ENCODE data around the gene TNP2.
"Not testable (repeated sequence)": the region's sequence is repeated elsewhere in the genome, so short reads cannot be mapped to it uniquely, and the experiment has no call there.

The TNP2 gene

GRCh38 chr16:11307639-11308492 is 38.7 kb upstream of the TNP2 start:
- DNase-seq (ENCODE audit: low spot score), result no peak
- Mint-ChIP-seq H3K27ac (peak overlapping the region; percentile 70), H3K4me1 (ENCODE audit: low read depth) (peaks cover 36% of the 10 kb centered on the region), H3K9me3 (no peaks in the 10 kb centered on the region), H3K4me3 (no peak overlapping the region), H3K36me3 (ENCODE audit: low read depth) (no peaks in the 10 kb centered on the region), H3K27me3 (ENCODE audit: low read depth) (no peaks in the 10 kb centered on the region)

DNA sequence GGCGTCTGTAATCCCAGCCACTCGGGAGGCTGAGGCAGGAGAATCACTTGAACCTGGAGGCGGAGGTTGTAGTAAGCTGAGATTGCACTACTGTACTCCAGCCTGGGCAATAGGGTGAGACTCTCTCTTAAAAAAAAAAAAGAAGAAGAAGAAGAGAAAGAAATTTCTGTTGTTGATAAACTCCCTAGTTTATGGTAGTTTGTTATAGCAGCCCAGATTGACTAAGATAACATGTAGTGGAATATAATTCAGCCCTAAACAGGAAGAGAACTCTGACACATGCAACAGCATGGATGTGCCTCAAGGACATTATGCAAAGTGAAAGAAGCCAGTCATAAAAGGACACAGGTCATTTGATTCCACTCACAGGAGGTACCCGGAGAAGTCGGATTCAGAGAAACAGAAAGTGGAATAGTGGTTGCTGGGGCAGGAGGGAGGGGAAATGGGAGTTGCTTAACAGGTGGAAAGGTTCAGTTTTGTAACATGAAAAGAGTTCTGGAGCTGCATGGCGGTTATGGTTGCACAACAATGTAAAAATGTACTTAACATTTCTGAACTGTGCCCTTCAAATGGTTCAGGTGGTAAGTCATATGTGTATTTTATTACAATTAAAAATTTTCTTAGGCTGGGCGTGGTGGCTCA is 38.0 kb upstream of the TNP2 start:
- Mint-ChIP-seq H3K36me3 (ENCODE audit: low read depth) (no peaks in the 10 kb centered on the region), H3K27me3 (ENCODE audit: low read depth) (no peaks in the 10 kb centered on the region), H3K27ac (peak overlapping the region; percentile 64), H3K9me3 (no peaks in the 10 kb centered on the region), H3K4me1 (ENCODE audit: low read depth) (peaks cover 31% of the 10 kb centered on the region), H3K4me3 (no peak overlapping the region)
- no peak for DNase-seq (ENCODE audit: low spot score)

- Mint-ChIP-seq H3K4me1 (ENCODE audit: low read depth) (peaks cover 26% of the 10 kb centered on the region), H3K36me3 (ENCODE audit: low read depth) (no peaks in the 10 kb centered on the region), H3K27me3 (ENCODE audit: low read depth) (no peaks in the 10 kb centered on the region), H3K9me3 (no peaks in the 10 kb centered on the region), H3K27ac (no peak overlapping the region), H3K4me3 (no peak overlapping the region)
- no peak for DNase-seq (ENCODE audit: low spot score)
Measured at GRCh38 chr16:11306381-11306780, 37.3 kb upstream of the TNP2 start.

DNA sequence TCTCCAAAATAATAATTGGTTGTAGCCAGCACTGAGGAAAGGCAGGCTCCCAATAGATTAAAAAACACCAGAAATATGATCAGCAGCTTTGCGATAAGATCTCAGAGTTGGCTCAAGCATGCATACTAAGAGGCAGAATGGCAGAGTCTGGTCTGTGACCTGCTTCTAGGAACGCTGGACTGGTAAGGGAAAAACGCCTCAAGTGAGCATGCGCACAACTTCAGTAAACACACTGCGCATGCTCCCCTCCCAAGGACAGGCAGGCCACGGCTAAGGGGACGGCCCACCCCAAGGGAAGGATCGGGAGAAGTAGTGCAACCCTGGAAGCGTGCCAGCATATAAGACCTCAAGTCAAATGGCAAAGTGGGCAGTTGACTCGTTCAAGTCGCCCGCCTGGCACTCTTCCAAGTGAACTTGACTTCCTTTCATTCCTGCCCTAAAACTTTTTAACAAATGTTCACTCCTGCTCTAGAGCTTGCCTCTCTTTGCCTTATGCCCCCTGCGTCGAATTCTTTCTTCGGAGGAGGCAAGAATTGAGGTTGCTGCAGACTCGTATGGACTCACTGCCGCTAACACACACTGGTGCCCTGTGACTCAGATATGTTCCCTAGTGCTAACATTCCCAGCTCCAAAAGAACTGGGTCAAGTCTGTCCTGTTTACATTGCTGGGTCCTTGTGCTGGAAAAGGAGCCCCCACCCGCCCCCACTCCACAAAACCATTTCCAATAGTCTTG is 34.4 kb upstream of the TNP2 start:
- peaks cover 13% of the 10 kb centered on the region for H3K4me1 Mint-ChIP-seq (ENCODE audit: low read depth)
- DNase-seq (ENCODE audit: low spot score), result no peak
- H3K9me3 Mint-ChIP-seq, result no peaks in the 10 kb centered on the region
- H3K4me3 Mint-ChIP-seq, result no peak overlapping the region
- no peaks in the 10 kb centered on the region for H3K27me3 Mint-ChIP-seq (ENCODE audit: low read depth)
- no peak overlapping the region for H3K27ac Mint-ChIP-seq
- H3K36me3 Mint-ChIP-seq (ENCODE audit: low read depth), result no peaks in the 10 kb centered on the region

- peaks cover 16% of the 10 kb centered on the region for H3K4me1 Mint-ChIP-seq (ENCODE audit: low read depth)
- no peaks in the 10 kb centered on the region for H3K36me3 Mint-ChIP-seq (ENCODE audit: low read depth)
- H3K9me3 Mint-ChIP-seq, result no peaks in the 10 kb centered on the region
- no peak overlapping the region for H3K4me3 Mint-ChIP-seq
- H3K27ac Mint-ChIP-seq, result no peak overlapping the region
- DNase-seq (ENCODE audit: low spot score), result no peak
- H3K27me3 Mint-ChIP-seq (ENCODE audit: low read depth), result no peaks in the 10 kb centered on the region
Measured at GRCh38 chr16:11302977-11303376, 33.9 kb upstream of the TNP2 start.

DNA sequence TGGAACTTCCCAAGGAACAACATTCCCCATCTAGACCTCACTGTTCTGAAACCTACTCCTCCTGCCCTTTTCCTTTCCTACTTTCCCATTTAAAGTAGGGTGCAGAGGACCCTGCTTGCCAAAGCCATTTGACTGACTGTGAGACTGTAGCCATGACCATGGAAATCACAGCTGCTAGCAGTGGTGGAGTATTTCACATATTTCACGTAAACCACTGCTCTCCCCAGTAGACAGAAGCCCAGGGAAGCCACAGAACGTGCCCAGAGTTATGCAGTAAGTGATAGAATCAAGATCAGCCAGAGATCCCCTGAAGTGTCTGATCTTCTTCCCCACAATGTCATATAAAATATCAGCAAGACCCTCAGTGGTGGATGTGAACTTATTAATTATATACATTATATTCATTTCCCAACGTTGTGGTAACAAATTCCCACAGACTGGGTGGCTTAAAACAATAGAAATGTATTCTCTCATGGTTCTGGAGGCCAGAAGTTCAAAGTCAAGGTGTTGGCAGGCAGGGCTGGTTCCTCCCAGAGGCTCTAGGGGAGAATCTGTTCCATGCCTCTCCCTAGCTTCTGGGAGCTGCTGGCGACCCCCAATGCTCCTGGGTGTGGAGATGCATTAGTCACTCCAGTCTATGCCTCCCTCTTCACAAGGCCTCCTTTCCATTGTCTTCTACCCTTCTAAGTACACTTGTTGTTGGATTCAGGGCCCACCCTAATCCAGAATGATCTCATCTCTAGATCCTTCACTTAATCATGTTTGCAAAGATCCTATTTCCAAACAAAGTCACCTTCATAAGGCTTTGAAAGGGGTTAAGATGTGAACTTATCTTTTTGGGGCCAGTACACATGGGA is 32.7 kb upstream of the TNP2 start:
- H3K4me1 Mint-ChIP-seq (ENCODE audit: low read depth), result peaks cover 25% of the 10 kb centered on the region
- no peaks in the 10 kb centered on the region for H3K9me3 Mint-ChIP-seq
- H3K27ac Mint-ChIP-seq, result no peak overlapping the region

DNA sequence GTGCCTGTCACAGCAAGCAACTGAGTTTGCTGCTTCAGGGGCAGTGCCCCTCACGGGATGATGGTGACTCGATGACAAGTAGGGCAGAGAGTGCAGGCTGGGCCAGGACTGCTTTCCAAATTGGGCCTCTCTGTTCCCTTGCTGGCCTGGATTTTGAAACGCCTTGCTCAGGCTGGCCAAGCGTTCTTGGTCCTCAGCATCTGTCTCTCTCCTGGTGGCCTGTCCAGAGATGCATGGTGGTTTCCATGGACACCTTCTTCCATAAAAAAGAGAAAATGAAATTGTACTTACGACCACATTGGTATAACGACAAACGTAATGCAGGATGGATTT is 31.4 kb upstream of the TNP2 start:
- no peaks in the 10 kb centered on the region for H3K9me3 Mint-ChIP-seq
- DNase-seq (ENCODE audit: low spot score), result no peak
- no peak overlapping the region for H3K4me3 Mint-ChIP-seq
- H3K4me1 Mint-ChIP-seq (ENCODE audit: low read depth), result peaks cover 27% of the 10 kb centered on the region
- no peaks in the 10 kb centered on the region for H3K36me3 Mint-ChIP-seq (ENCODE audit: low read depth)
- H3K27me3 Mint-ChIP-seq (ENCODE audit: low read depth), result no peaks in the 10 kb centered on the region
- no peak overlapping the region for H3K27ac Mint-ChIP-seq

More for the DNA sequence above, 32.7 kb upstream of the TNP2 start:
- no peak for DNase-seq (ENCODE audit: low spot score)
- H3K27me3 Mint-ChIP-seq (ENCODE audit: low read depth), result no peaks in the 10 kb centered on the region
- no peaks in the 10 kb centered on the region for H3K36me3 Mint-ChIP-seq (ENCODE audit: low read depth)
- no peak overlapping the region for H3K4me3 Mint-ChIP-seq

GRCh38 chr16:11299865-11300559 is 30.9 kb upstream of the TNP2 start:
- no peaks in the 10 kb centered on the region for H3K36me3 Mint-ChIP-seq (ENCODE audit: low read depth)
- H3K9me3 Mint-ChIP-seq, result no peaks in the 10 kb centered on the region
- H3K4me1 Mint-ChIP-seq (ENCODE audit: low read depth), result peaks cover 28% of the 10 kb centered on the region
- no peak overlapping the region for H3K4me3 Mint-ChIP-seq
- H3K27me3 Mint-ChIP-seq (ENCODE audit: low read depth), result peaks cover under 1% of the 10 kb centered on the region
- no peak for DNase-seq (ENCODE audit: low spot score)
- no peak overlapping the region for H3K27ac Mint-ChIP-seq

- not testable (repeated sequence) for H3K4me3 Mint-ChIP-seq; H3K9me3 Mint-ChIP-seq; H3K27ac Mint-ChIP-seq; DNase-seq (ENCODE audit: low spot score); H3K27me3 Mint-ChIP-seq (ENCODE audit: low read depth); H3K36me3 Mint-ChIP-seq (ENCODE audit: low read depth)
- peaks cover 30% of the 10 kb centered on the region for H3K4me1 Mint-ChIP-seq (ENCODE audit: low read depth)
Measured at GRCh38 chr16:11298950-11299547, 29.9 kb upstream of the TNP2 start.

- H3K4me3 Mint-ChIP-seq, result peak overlapping the region; percentile 71
- no peaks in the 10 kb centered on the region for H3K9me3 Mint-ChIP-seq
- no peak overlapping the region for H3K27ac Mint-ChIP-seq
- H3K27me3 Mint-ChIP-seq (ENCODE audit: low read depth), result peaks cover 3% of the 10 kb centered on the region
- H3K4me1 Mint-ChIP-seq (ENCODE audit: low read depth), result peaks cover 35% of the 10 kb centered on the region
- no peaks in the 10 kb centered on the region for H3K36me3 Mint-ChIP-seq (ENCODE audit: low read depth)
- no peak for DNase-seq (ENCODE audit: low spot score)
Measured at GRCh38 chr16:11298143-11298900, 29.2 kb upstream of the TNP2 start.

- Mint-ChIP-seq H3K27ac (peak overlapping the region; percentile 69), H3K4me1 (ENCODE audit: low read depth) (peaks cover 35% of the 10 kb centered on the region), H3K36me3 (ENCODE audit: low read depth) (no peaks in the 10 kb centered on the region), H3K27me3 (ENCODE audit: low read depth) (peaks cover 3% of the 10 kb centered on the region), H3K9me3 (no peaks in the 10 kb centered on the region), H3K4me3 (peak overlapping the region; percentile 71)
- DNase-seq (ENCODE audit: low spot score), result peak; percentile 67
Measured at GRCh38 chr16:11297492-11298142, 28.5 kb upstream of the TNP2 start.

All from T-helper 2 cell treated with Interferon-gamma antibody and Interleukin-4, amounts not matched to agents 5 μg/mL and 100 μg/mL, for 36 hours (primary cell).